Activated T-helper 17 cell treated with anti-CD3 and anti-CD28 coated beads, Interleukin-2, amount 50 U/mL, for 72 hours (primary cell): ENCODE results near the gene LRCH3. TPM values are rescaled to one million over a fixed set of nuclear protein-coding genes. Genes with fewer than 3 reads are reported as not detected.
"Not testable (repeated sequence)": the region's sequence is repeated elsewhere in the genome, so short reads cannot be mapped to it uniquely, and the experiment has no call there.

Experiments
- ATAC-seq: fragments of 150-1000 bp; cut with Tn5 transposase; replicated peaks from 2 replicates; pipeline ENCODE4 v1.10.0; 2021; ENCODE audit warnings: mild to moderate bottlenecking, moderate library complexity
- H3K27ac Mint-ChIP-seq: one replicate; pipeline ENCODE4 v1.8.0; 2022; ENCODE audit warnings: mixed read lengths
- H3K27me3 Mint-ChIP-seq: one replicate; pipeline ENCODE4 v1.8.0; 2022; ENCODE audit warnings: mixed read lengths
- H3K36me3 Mint-ChIP-seq: one replicate; pipeline ENCODE4 v1.8.0; 2022; ENCODE audit warnings: low read depth, mild to moderate bottlenecking, mixed read lengths
- H3K4me1 Mint-ChIP-seq: one replicate; pipeline ENCODE4 v1.8.0; 2022; ENCODE audit warnings: mixed read lengths
- H3K4me3 Mint-ChIP-seq: one replicate; pipeline ENCODE4 v1.8.0; 2022; ENCODE audit warnings: mild to moderate bottlenecking, mixed read lengths
- H3K9me3 Mint-ChIP-seq: one replicate; pipeline ENCODE4 v1.8.0; 2022; ENCODE audit warnings: mixed read lengths
- total RNA-seq, 2 donors: library from RNA; stranded (reverse); gene quantifications; one replicate each; pipeline ENCODE4 v1.2.3, GENCODE V29; 2022

LRCH3 gene
- total RNA-seq, 2 donors from 2014 or later = 59.2 to 62.8 TPM

DNA sequence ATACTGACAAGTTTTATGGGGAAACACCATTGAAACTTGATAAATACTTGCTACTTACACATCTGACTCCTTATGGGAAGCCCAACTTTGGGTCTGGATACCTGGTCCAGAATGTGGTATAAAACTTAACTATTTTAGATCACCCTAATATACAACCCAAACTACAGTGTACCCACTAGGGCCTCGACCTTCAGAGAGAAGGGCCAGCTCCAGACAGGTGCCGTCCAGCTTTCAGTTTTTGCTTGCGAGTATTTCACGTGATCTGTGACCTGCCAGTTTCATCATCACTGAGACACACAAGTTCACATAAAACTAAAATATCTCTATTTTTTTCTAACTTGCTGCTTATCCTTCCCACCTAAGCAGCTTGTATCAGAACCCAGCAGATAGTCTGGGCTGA, 99.6 kb downstream of the LRCH3 start:
- H3K27ac Mint-ChIP-seq = no peak overlapping the region
- peaks cover 78% of the 10 kb centered on the region for H3K36me3 Mint-ChIP-seq
- H3K27me3 Mint-ChIP-seq = no peaks in the 10 kb centered on the region

GRCh38 chr3:197892162-197892561, 101.1 kb downstream of the LRCH3 start:
- Mint-ChIP-seq H3K27me3 (no peaks in the 10 kb centered on the region), H3K27ac (no peak overlapping the region), H3K4me3 (no peak overlapping the region), H3K36me3 (peaks cover 63% of the 10 kb centered on the region), H3K4me1 (peaks cover 12% of the 10 kb centered on the region), H3K9me3 (no peaks in the 10 kb centered on the region)
- no peak for ATAC-seq

More for the DNA sequence above, 99.6 kb downstream of the LRCH3 start:
- no peaks in the 10 kb centered on the region for H3K9me3 Mint-ChIP-seq
- H3K4me3 Mint-ChIP-seq = no peak overlapping the region
- ATAC-seq = no peak
- H3K4me1 Mint-ChIP-seq = peaks cover 12% of the 10 kb centered on the region

DNA sequence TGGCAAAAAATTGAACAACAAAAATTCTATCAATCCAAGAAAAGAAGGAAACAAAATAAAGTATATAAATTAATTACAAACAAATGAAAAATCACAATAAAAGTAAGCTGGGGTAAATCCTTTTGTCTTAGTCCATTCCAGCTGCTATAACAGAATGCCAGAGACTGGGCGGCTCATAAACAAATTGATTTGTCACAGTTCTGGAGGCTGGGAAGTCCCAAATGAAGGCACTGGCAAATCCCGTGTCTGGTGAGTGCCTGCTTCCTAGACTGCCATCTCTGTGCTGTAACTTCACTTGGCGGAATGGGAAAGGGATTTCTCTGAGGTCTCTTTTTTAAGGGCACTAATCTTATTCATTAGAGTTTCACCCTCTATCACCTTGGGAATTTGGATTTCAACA, 105.4 kb downstream of the LRCH3 start:
- Mint-ChIP-seq H3K4me3 (no peak overlapping the region), H3K27ac (no peak overlapping the region), H3K36me3 (peaks cover 29% of the 10 kb centered on the region), H3K27me3 (no peaks in the 10 kb centered on the region), H3K9me3 (no peaks in the 10 kb centered on the region), H3K4me1 (no peaks in the 10 kb centered on the region)
- ATAC-seq = no peak

DNA sequence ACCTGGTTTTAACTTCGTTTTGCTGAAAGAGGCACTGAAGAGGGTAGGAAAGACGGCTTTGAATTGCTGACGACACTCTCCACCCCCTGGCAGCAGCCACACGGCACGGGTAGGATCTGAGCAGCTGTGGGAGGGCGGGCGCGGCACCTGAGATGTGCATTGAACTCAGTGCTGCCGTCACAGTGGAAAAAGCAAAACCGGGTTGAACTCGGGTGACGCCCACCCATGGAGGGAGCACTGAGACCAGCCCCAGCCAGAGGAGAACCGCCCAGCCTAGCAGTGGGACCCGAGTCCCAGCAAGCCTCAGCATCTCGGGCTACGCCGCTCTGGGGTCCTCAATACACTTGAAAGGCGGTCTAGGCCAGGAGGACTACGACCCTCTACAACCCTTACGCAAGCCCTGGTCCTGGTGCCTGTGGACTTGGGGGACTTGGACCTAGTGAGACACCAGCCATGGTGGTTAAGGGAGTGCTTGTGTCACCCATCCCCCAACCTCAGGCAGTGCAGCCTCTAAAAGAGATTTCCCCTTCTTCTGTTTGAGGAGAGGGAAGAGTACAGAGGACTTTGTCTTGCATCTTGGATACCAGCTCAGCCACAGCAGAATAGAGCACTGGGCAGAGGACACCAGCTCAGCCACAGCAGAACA, 108.9 kb downstream of the LRCH3 start:
- Mint-ChIP-seq H3K27ac (no peak overlapping the region), H3K4me1 (no peaks in the 10 kb centered on the region), H3K4me3 (no peak overlapping the region), H3K9me3 (no peaks in the 10 kb centered on the region), H3K27me3 (no peaks in the 10 kb centered on the region), H3K36me3 (peaks cover 31% of the 10 kb centered on the region)
- ATAC-seq = no peak

- H3K36me3 Mint-ChIP-seq = peaks cover 40% of the 10 kb centered on the region
- ATAC-seq = no peak
- no peak overlapping the region for H3K27ac Mint-ChIP-seq
- no peaks in the 10 kb centered on the region for H3K9me3 Mint-ChIP-seq
- no peaks in the 10 kb centered on the region for H3K4me1 Mint-ChIP-seq
- no peaks in the 10 kb centered on the region for H3K27me3 Mint-ChIP-seq
- no peak overlapping the region for H3K4me3 Mint-ChIP-seq
These were observed 110.6 kb downstream of the LRCH3 start for GRCh38 chr3:197901626-197902025.

DNA sequence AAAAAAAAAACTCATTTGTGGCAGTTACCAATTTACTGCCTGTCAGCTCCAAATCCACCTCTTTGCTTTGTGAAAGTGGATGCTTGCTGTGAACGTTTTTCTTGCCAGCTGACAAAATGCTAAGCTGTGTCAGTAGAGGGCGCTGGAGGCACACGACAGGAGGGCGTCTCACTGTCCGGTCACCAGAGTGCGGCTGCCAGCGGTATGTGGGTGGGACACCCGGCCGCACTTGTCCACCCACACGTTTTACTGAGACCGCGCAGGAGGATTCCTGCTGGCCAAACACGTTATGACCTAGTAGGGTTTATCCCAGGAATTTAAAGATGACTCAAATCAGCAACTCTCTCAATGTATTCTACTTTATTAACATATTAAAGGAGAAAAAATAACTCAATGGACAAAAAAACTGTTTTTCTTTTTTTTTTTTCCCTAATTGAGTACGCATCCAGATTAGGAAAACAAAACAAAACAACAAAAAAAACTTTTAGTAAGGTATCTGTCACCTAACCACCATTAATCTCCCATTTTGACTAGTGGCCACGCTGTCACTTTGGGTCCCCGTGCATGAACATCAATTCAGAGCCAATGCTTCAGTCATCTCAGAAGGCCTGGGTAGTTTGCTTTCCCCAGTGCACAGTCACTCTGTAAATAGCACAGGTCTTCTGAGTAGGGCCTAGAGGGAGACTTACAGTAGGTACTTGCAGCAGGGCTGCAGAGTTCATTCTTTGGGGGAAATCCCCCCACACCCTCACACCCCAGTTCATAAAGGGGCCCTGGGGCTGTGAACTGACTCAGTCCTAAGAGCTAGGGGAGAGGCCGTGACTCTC, 115.2 kb downstream of the LRCH3 start:
- H3K4me1 Mint-ChIP-seq = peaks cover 10% of the 10 kb centered on the region
- ATAC-seq = peak; percentile 96
- peak overlapping the region; percentile 81 for H3K27ac Mint-ChIP-seq
- H3K27me3 Mint-ChIP-seq = no peaks in the 10 kb centered on the region
- H3K9me3 Mint-ChIP-seq = no peaks in the 10 kb centered on the region
- peaks cover 74% of the 10 kb centered on the region for H3K36me3 Mint-ChIP-seq
- peak overlapping the region; percentile 55 for H3K4me3 Mint-ChIP-seq

GRCh38 chr3:197906850-197907187, 115.8 kb downstream of the LRCH3 start:
- Mint-ChIP-seq H3K27ac (peak overlapping the region; percentile 81), H3K4me3 (peak overlapping the region; percentile 55), H3K27me3 (no peaks in the 10 kb centered on the region), H3K36me3 (peaks cover 69% of the 10 kb centered on the region), H3K9me3 (no peaks in the 10 kb centered on the region), H3K4me1 (peaks cover 10% of the 10 kb centered on the region)
- ATAC-seq = peak; percentile 1

DNA sequence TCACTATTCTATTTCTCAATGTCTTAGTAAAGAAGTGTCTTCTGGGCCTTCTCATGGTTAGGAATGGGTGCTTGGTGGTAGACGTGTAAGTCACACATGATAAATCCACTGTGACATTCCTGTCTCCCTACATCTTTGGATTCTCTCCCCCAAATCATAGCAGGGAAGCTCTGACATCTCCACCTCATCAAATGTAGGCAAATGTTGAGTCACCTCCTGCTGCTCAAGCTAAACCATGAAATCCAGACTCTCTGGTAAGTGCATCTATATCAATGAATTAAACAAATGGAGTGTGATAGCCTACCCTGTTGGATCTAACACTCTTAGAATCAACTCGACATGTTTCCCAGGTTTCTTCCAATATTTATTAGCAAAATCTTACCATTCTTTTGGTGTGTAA, 116.1 kb downstream of the LRCH3 start:
- Mint-ChIP-seq H3K27me3 (no peaks in the 10 kb centered on the region), H3K9me3 (no peaks in the 10 kb centered on the region), H3K27ac (peak overlapping the region; percentile 81), H3K36me3 (peaks cover 65% of the 10 kb centered on the region), H3K4me3 (peak overlapping the region; percentile 55), H3K4me1 (peaks cover 10% of the 10 kb centered on the region)
- no peak for ATAC-seq

- not testable (repeated sequence) for H3K27ac Mint-ChIP-seq, ATAC-seq, H3K9me3 Mint-ChIP-seq, H3K27me3 Mint-ChIP-seq
- Mint-ChIP-seq H3K4me1 (peaks cover 14% of the 10 kb centered on the region), H3K36me3 (peaks cover 70% of the 10 kb centered on the region), H3K4me3 (peak overlapping the region; percentile 55)
These were observed 117.5 kb downstream of the LRCH3 start for GRCh38 chr3:197908550-197908949.

GRCh38 chr3:197908957-197909701, 118.1 kb downstream of the LRCH3 start:
- no peak for ATAC-seq
- Mint-ChIP-seq H3K27ac (no peak overlapping the region), H3K9me3 (no peaks in the 10 kb centered on the region), H3K36me3 (peaks cover 68% of the 10 kb centered on the region), H3K27me3 (no peaks in the 10 kb centered on the region), H3K4me3 (peak overlapping the region; percentile 55), H3K4me1 (peaks cover 19% of the 10 kb centered on the region)

- Mint-ChIP-seq H3K27ac (peak overlapping the region; percentile 28), H3K4me3 (peak overlapping the region; percentile 78)
- peak; percentile 73 for ATAC-seq
These were observed 121.9 kb downstream of the LRCH3 start for GRCh38 chr3:197912741-197913476.

GRCh38 chr3:197913641-197914380, 122.8 kb downstream of the LRCH3 start:
- Mint-ChIP-seq H3K27ac (peak overlapping the region; percentile 28), H3K27me3 (no peaks in the 10 kb centered on the region), H3K4me1 (peaks cover 14% of the 10 kb centered on the region), H3K36me3 (peaks cover 33% of the 10 kb centered on the region), H3K9me3 (no peaks in the 10 kb centered on the region), H3K4me3 (peak overlapping the region; percentile 78)
- peak; percentile 74 for ATAC-seq

More at GRCh38 chr3:197912741-197913476, 121.9 kb downstream of the LRCH3 start:
- Mint-ChIP-seq H3K4me1 (peaks cover 14% of the 10 kb centered on the region), H3K36me3 (peaks cover 39% of the 10 kb centered on the region), H3K9me3 (no peaks in the 10 kb centered on the region), H3K27me3 (no peaks in the 10 kb centered on the region)

DNA sequence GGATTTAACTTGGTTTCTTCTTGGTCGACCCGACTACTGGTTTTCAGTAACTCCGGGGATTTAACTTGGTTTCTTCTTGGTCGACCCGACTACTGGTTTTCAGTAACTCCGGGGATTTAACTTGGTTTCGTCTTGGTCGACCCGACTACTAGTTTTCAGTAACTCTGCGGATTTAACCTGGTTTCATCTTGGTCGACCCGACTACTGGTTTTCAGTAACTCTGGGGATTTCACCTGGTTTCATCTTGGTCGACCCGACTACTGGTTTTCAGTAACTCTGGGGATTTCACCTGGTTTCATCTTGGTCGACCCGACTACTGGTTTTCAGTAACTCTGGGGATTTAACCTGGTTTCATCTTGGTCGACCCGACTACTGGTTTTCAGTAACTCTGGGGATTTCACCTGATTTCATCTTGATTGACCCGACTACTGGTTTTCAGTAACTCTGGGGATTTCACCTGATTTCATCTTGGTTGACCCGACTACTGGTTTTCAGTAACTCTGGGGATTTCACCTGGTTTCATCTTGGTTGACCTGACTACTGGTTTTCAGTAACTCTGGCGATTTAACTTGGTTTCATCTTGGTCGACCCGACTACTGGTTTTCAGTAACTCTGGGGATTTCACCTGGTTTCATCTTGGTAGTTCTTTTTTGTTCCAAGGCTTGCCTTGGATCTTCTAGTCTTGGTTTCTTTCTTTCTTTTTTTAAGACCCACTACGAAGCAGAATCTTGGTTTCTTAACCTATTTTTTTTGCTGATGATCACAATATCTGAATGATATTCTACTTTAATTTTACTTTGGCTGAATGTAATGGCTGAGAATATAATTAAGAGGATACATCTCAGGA, 130.6 kb downstream of the LRCH3 start:
- not testable (repeated sequence) for H3K4me1 Mint-ChIP-seq, H3K9me3 Mint-ChIP-seq, H3K27me3 Mint-ChIP-seq
- H3K4me3 Mint-ChIP-seq = peak overlapping the region; percentile 28
- H3K27ac Mint-ChIP-seq = peak overlapping the region; percentile 52
- ATAC-seq = peak; percentile 69
- peaks cover 33% of the 10 kb centered on the region for H3K36me3 Mint-ChIP-seq
